ENCODE results near the gene CAV3.
"Not testable (repeated sequence)": the region's sequence is repeated elsewhere in the genome, so short reads cannot be mapped to it uniquely, and the experiment has no call there.

DNA sequence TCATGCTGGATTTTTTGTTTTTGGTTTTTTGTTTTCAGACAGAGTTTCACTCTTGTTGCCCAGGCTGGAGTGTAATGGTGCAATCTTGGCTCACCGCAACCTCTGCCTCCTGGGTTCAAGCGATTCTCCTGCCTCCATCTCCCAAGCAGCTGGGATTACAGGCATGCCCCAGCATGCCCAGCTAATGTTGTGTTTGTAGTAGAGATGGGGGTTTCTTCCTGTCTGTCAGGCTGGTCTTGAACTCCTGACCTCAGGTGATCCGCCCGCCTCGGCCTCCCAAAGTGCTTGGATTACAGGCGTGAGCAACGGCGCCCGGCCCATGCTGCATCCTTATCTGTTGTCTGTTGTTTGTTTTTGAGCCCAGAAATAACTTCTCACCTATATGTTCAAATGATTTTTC is 42.3 kb upstream of the CAV3 start:
- TF ChIP-seq, protein P1, sequence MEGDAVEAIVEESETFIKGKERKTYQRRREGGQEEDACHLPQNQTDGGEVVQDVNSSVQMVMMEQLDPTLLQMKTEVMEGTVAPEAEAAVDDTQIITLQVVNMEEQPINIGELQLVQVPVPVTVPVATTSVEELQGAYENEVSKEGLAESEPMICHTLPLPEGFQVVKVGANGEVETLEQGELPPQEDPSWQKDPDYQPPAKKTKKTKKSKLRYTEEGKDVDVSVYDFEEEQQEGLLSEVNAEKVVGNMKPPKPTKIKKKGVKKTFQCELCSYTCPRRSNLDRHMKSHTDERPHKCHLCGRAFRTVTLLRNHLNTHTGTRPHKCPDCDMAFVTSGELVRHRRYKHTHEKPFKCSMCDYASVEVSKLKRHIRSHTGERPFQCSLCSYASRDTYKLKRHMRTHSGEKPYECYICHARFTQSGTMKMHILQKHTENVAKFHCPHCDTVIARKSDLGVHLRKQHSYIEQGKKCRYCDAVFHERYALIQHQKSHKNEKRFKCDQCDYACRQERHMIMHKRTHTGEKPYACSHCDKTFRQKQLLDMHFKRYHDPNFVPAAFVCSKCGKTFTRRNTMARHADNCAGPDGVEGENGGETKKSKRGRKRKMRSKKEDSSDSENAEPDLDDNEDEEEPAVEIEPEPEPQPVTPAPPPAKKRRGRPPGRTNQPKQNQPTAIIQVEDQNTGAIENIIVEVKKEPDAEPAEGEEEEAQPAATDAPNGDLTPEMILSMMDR (IDR thresholded peaks at IDR 0.05): not testable (repeated sequence)
- not testable (repeated sequence) for TF ChIP-seq EP300 (IDR thresholded peaks at IDR 0.05)

Measured in ovary (tissue), 3 donors.